HG02870 (cell line): ENCODE results near the gene CSNK1D.
"Not testable (repeated sequence)": the region's sequence is repeated elsewhere in the genome, so short reads cannot be mapped to it uniquely, and the experiment has no call there.

ENCODE experiments used
- ATAC-seq: cut with Tn5 transposase; IDR thresholded peaks from one replicate; pipeline ENCODE4 v1.9.1; 2021; ENCODE audit warnings: mild to moderate bottlenecking, moderate library complexity; ENCODE audit not compliant: unreplicated experiment

Gene CSNK1D

DNA sequence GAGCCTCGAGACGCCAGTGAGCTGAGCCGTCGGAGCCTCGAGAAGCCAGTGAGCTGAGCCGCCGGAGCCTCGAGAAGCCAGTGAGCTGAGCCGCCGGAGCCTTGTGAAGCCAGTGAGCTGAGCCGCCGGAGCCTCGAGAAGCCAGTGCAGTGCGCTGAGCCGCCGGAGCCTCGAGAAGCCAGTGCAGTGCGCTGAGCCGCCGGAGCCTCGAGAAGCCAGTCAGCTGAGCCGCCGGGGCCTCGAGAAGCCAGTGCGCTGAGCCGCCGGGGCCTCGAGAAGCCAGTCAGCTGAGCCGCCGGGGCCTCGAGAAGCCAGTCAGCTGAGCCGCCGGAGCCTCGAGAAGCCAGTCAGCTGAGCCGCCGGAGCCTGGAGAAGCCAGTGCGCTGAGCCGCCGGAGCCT lies 19.4 kb downstream of the CSNK1D start:
- not testable (repeated sequence) for ATAC-seq

DNA sequence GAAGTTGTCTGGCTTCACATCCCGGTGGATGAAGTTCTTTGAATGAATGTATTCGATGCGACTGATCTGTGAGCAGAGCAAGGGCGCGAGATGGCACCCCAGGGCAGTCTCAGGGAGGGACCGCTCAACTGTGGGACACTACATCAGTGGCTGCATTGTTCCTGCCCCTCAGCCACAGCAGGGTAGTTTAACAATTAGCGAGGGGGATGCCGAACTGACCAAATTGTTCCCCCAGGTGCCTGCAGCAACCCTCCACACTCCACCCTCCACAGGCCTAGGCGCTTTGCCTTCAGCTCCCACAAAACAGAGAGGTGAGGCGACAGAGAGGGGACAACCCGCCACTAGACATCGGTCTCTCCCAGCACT lies 20.3 kb downstream of the CSNK1D start:
- no peak for ATAC-seq

DNA sequence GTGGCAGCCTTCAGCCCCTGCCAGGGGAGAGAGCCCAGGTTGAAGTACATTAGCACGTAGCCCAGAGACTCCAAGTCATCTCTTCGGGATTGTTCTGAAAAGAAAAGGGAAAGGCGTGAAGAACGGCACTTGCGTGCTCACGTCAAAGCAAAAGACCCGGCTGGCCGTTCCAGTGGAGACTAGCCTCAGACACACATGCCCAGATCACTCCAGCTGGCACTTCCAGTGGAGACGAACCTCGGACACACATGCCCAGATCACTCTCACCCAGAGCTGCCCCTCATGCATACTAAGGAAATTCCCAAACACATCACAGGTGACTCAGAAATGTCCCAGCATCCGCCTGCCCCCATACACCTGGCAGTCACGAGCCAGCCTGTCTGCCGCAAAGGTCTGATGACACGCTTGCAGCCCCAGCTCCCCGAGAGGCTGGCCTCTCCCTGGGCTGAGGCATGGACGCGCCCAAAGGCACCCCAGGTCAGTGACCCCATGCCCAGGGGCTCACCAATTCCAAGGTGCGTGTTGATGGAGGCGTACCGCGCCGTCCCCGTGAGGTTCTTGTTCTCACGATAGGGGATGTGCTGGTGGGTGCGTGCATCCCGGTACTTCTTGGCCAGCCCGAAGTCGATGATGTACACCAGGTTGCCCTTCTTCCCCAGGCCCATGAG lies 20.9 kb downstream of the CSNK1D start:
- ATAC-seq = no peak

DNA sequence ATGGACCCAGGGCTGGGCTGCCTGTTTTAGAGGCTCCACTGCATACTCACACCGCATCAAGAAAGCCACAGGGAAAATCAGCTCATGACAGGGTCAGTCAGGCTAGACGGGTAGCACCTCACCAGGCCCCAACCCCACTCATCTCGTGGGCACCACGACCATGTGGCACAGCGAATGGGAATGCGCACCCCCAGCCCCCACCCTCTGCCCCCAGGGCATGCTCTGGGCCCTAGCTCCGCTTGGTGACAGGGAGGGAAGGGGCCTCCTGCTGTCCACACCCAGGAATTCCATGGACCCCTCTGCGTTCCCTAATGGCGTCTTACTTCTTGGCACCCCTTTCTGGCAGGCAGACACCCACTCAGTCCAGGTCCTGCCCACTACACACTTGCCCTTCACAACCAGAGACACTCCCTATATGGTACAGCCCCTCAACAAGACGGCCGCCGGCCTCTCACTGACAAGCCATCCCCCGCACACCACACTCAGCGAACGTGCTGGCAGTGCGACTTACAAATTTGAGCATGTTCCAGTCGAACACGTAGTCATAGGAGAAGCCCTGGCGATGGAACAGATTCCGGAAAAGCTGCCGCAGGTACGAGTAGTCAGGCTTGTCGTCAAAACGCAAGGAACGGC lies 22.5 kb downstream of the CSNK1D start:
- no peak for ATAC-seq

DNA sequence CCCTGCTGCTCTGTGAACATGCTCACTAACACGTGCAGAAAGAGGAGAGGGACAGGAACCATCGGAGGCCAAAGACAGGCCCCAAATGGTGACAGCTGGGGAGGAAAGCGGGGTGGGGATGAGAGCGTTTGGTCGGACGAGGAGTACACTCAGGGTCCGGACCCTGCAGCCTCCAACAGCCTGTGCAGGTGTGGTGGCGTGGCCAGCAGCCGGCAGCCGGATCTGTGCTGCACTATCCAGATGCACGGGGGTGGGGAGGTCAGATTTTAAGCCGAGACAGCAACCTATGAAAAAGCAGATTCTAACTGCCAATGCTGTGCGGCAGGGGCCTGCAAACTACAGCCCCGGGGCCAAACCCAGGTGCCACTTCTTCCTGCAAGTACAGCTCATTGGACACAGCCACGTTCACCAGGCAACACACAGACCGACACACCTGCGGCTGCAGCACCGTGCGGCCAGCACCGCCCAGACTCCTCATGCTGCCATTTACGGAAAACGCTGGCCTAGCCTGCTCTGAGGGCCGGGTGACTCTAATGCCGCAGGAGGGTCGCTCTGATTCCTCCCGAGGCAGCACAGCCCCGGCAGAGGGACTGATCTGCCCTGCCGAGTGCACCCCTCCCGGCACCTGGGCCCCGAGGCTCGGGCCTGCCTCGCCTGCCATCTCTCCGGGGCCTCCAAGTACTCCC lies 23.5 kb downstream of the CSNK1D start:
- ATAC-seq = no peak

DNA sequence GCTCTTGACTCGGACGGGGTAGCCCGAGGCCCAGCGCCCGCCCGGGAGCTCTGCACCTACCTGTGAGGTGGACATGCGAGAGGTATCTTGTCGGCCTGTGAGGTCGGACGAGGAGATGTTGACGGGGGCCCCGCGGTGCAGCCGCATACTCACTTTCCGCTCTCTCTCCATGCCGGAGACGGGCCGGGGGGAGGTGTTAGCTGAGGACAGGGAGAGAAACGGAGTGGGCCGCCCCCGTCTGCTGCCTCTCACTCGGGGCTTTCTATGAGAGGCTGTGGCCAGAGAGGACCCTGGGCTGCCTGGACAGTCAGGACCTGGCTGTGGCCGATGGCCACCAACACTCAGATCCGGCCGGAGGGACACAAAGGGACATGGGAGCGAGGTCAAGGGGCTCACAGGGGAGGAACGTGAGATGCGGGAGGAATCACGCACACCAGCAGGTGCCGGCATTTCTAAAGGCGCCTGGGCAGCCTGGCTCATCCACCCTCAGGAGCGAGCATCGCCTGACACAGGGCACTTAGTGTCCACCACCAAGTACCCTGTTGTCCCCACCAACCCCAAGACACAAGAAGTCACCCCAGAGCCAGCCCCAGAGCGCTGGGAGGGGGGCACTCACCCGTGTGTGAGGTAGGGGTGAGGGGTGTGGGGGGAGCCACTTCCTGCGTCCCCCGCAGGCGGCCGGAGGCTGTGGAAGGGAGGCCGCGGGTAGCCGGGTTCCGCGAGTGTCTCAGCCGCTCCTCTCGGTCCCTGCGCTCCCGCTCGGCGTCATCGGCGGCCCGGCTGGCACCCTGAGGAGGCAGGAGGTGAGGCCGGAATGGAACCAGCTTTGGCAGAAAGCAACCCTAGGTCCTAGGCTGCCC lies 24.5 kb downstream of the CSNK1D start:
- no peak for ATAC-seq

DNA sequence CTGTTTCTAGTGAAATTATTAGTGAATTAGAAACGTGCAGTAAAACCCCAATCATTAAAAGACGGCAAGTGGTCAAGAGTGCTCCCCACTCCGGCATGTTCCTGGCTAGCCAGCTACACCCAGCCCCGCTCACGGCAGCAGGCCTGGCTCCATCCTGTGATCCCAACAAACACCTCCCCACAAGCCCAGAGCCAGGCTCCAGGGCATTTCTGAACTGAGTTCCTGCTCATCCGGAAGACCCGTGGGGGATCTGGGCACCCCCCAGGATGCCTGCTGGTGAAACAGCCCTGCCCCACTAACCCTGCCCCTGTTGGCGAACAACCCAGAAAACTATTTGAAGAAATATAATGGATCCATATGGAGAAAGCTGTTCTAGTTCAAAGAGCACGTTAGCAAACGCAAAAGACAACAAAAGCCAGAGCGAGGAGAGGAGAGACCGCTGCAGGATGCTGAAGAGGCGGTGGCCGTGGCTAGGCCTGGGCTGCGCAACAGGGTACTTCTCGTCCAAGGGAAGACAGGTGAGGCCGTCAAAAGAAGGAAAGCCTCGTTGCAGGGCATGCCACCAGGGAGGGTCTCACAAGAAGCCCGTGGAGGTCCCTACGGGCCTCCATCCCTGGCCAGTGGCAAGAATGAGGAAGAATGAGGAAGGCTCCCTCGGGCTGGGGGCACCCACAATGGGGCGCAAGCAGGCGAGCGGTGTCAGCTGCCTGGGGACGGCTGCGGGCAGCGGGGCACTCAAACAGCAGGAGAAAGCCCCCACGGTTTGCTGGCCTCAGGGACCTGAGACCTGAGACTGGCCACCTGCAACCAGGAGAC lies 25.4 kb downstream of the CSNK1D start:
- no peak for ATAC-seq

DNA sequence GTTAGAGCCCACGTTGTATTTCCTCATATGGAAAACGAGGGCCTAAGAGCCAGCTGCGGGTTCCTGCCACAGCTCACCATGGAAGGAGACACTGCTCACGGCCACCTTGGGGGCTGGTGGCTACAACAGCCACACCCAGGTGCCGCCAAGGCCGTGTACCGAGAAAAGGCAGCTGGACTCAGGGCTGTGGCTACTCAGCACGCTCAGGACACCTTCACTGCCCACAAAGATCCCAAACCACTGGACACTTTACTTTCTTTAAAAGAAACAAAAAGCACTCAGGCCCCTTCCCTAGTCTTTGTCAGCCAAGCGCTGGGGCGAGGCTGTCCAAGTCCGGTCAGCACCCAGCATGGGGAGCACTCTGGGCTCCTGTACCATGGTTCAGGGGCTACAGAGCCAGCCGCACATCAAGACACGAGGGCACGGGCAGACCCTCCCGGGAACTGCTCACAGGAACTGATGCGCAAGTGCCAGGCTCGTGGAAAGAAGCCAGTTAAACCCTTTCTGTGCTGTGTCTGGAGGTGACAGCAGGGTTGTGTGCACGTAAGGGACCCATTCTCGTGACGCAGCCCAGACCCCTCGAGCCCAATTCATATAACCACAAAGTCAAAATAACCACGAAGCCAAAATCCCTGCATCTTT lies 26.2 kb downstream of the CSNK1D start:
- no peak for ATAC-seq

DNA sequence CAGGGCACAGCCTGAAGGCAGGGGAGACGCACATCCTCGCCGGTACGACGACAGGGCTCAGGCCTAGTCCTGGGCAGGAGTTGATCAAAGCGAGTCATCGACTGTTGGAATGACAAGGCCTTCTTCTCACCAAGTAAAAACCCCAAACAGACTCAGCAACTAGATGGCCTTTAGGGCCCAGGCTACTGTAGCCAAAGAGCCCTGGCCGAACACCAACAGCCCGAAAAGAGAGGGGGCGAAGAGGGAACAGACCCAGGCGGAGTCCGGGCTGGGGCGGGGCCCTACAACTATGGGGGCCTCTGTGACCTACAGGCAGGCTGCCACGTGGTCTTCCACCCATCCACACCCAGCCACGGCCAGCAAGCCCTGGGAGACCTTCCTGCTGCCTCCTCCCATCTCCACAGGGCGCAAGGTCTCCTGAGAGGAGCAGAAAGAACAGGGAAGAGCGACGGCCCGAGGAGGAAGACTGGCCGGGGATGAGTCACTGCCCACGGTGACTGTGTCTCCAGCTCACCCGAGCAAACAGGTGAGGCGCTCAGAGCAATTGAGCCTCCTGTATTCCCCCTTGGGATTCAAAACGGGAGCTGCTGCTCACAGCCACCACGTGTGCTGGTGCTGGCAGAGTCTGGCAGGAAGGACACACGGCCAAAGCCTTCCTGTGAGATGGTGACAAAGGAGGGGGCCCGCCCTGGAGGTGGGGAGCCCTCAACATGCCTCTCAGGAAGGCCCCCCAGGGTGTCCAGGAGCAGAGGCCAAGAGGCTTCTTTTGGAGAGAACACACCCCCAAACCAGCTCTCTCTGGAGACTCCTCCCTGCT lies 26.9 kb downstream of the CSNK1D start:
- no peak for ATAC-seq

DNA sequence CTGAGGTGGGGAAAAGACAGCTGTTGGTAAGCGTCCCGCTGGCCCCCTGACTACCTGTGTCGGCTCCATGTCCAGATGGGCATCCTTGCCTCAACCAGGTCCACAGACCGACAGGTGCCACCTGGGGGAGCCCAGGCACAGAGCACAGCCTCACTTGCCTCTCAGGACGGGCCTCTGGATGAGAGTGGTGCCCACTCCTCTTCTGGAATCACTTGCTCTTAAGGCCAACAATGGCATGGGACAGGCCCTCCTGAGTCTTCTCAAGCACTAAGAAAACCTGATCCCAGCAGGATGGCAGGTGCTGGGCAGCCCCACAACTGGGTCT lies 27.5 kb downstream of the CSNK1D start:
- no peak for ATAC-seq

DNA sequence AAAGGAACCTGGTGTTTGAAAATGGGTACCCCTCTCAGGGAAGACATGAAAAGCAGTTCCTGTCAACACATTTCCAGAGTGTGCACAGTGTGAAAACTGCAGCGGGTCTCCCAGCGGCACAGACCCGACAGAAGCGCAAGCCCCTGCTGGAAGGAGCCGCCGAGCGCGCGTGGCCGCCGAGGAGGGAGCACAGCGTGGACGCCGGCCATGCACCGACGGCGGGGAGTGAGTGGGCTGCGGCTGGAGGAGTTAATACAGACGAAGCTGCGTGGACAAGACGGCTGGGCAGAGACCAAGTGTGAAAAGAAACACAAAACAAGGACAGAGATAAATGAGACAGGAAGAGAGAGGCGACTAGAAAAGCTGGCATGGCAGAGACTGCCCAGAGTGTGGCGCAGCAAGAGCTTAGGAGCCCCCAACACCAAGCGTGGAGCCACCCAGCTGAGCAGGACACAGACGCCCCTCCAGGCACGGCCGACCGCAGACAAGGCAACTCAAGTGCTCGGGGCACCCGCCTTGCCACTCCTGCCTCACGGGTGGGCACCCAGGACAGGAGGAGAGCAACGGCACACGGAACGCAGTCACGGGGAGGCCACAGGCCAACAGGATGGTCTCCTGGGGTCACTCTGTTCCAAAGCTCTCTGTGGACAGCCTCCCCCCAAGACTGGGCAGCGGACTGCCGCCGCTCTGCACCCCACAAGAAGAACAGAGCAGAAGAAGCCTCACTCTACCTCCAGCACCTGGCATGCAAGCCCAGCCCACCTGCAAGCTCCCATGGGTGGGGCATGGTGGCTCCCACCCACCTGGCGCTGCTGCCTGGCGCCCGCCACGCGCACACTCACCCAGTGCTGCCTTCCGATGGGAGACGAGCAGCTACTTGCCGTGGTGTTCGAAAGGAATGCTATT lies 28.1 kb downstream of the CSNK1D start:
- no peak for ATAC-seq

DNA sequence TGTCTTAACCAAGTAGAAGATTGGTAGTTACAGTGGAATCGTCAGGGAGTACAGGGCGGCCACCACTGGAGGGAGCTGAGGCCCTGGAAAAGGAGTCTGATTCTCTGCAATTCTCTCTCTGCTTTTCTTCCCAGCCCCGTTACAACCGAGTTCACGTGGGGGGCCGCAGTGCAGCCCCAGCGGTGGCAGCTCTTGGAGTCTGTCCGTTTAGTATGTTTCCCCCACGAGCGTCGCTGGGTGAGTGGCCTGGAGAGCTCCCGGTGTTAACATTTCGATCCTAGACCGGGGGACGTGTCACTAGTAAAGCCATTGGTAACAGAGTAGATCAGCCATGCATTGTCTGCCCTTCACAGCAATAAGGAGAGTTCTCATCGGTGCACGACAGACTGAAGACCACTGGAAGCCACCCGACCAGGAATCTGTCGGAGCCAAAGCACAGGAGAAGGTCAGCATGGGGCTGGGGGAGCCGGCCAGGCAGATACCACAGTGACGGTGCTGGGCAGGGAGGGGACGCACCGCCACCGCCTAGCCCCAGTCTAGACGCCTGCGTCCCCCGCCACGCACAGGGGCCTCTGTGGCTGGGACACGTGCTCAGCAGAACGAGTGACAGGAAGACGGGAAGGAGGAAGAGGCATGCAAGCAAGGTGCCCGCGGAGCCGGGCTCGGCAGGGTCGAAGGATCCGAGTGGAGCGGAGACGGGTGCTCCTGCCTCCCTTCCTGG lies 28.9 kb downstream of the CSNK1D start:
- no peak for ATAC-seq

DNA sequence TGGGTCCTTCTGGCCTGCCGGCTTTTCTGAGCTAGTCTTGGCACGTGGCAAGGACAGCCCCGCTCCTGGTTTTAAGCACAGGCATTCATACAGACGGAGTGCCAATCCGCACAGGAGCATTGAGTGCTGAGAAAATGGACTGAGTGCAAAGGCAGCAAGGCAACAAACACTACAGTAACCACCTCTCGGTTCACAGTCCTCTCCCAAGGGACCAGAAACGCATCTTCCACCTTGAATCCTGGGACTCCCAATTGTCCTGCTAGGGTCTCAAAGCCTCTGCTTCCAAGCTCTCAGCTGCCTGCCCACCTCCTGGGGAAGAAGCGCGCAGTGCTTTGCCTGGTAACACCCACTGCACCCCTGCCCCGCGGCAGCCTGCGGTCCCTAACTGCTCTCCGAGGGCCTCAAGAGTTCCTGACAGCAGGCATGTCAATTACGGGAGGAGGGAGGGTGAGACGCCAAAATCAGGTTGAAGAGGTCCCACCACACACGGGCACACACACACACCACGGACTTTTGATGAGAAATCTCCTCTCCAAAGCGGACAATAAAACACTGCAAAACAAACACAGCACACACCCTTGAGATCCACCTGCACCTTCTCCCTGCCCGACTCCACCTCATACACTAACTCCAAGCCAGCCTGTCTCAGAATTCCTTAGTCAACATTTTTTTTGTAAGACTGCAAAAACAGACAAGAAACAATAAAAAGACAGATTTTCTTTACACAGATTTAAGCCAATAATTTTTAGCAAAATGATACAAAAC lies 29.7 kb downstream of the CSNK1D start:
- no peak for ATAC-seq

DNA sequence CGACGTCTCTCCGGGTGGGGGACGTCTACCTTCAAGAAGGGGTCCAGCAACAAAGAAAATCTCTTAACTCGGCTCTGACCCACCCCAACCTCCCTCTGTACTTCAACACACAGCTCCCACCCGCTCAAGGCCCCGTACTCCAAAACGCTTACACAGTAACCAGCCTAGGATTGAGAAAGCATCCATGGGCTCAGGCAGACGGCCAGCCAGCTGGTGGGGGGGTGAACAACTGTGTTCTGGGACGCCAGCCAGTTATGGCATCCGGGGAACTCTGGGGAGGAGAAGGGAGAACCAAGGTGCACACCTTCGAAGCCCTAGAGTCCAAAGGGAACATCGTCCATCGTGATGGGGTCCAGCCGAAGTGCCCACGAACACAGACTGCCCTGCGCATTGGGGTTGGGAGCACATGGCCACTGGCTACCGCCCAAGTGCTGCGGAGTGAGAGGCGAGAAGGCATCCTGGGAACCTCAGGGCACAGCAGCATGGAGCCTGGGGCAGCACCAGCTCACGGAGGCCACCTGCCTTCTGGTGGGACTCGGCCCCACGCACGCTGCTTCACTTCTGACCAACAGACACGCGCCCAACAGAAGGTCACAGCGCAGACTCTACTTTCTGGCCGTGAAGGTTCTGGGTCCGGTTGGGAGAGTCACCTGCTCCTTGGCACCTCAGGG lies 30.4 kb downstream of the CSNK1D start:
- ATAC-seq = no peak

DNA sequence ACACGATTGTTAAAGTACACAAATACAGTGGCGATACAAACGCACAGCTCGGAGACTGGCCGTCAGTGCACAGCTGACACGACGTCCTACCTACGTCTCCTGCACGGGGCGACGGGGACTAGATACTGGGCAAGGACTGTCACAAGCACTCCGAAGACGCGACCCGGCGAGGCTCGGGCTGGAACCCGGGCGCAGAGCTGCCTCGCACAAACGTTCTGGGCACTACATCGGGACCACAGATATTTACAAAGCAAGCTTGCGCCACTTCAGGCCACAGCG lies 30.9 kb downstream of the CSNK1D start:
- ATAC-seq = no peak

DNA sequence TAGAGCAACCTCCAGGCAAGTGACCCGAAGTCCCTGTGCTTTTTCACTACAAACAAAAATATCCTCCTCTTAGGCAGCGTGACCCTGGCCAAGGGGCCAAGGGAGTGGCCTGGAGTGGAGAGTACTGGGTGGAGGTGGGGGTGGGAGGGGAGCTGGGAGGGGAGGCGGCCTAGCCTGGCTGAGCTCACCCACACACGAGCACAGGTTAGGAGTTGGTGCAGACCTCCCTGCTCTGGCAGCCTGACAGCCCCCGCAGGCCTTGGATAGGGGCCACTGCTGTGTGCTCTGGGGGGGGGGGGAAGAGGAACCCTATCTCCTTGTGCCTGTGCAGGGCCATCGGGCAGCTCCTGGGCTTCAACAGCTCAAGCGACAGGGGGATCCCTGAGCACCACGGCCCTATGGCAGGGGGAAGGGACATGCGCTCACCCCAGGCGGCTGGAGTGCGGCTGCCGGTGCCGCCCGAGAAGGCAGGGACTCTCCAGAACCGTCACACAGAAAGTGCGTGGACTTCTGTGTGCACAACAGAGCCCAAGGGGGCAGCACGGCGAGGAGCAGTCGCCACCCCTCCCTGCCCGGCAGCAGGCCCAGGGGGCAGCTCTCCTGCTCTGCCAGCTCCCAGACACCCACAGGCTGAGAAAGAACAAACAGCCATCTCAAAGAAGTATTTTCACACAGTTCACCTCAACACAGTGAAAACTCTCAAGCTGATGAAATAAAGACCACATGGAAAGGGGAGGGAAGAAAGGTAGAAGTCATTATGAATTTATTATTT lies 31.4 kb downstream of the CSNK1D start:
- no peak for ATAC-seq
